BLaER1 treated with 17β-estradiol and CSF1 and Interleukin-3, amounts not matched to agents 10 nM and 100 nM (cell line): Measurements from ENCODE around the gene ADAMTS17.

Experiments
- H3K27ac ChIP-seq, 11 experiments: shearing (Covaris generic); formaldehyde crosslinking; 2 replicates each; pipeline ENCODE4 v1.8.1; 2022
- H3K27me3 ChIP-seq, 11 experiments: shearing (Covaris generic); formaldehyde crosslinking; 2 replicates each; pipeline ENCODE4 v1.8.1; 2022
- H3K36me3 ChIP-seq, 11 experiments: shearing (Covaris generic); formaldehyde crosslinking; 2 replicates each; pipeline ENCODE4 v1.8.1; 2022
- H3K4me1 ChIP-seq, 10 experiments: shearing (Covaris generic); formaldehyde crosslinking; 2 replicates each; pipeline ENCODE4 v1.8.1; 2022
- H3K4me2 ChIP-seq, 11 experiments: shearing (Covaris generic); formaldehyde crosslinking; 2 replicates each; pipeline ENCODE4 v1.8.1; 2022
- H3K4me3 ChIP-seq, 10 experiments: shearing (Covaris generic); formaldehyde crosslinking; 2 replicates each; pipeline ENCODE4 v1.8.1; 2022
- H3K9ac ChIP-seq, 11 experiments: shearing (Covaris generic); formaldehyde crosslinking; 2 replicates each; pipeline ENCODE4 v1.8.1; 2022
- H3K9me3 ChIP-seq, 11 experiments: shearing (Covaris generic); formaldehyde crosslinking; replicated peaks in 1 of 11; 2 replicates each; pipeline ENCODE4 v1.8.1; 2022
- H4K20me1 ChIP-seq, 11 experiments: shearing (Covaris generic); formaldehyde crosslinking; 2 replicates each; pipeline ENCODE4 v1.8.1; 2022
- Cebpa-rat ChIP-seq, 11 experiments: shearing (Covaris generic); IDR thresholded peaks; 2 replicates each; pipeline ENCODE4 v1.8.1; 2022

The ADAMTS17 gene

DNA sequence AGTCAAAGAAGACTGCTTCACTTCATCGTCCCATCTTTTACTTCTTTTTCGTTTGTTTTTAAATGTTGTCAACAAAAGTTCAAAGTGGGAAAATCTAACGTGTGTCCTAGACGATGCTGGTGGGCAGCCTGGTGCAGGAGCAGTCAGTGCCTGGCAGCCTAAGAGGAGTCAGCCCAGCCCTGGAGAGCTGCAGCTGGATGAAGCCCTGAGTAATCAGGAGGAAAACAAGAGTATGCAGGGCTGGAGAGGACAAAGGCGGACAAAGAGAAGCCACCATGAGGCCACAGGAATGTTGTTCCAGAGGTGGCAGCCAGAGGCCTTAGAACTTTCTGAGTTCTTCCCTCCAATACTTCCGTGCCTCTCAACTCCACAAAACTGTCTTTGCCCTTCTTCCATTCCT, 5.7 kb downstream of the ADAMTS17 start:
- Histone ChIP-seq H4K20me1 (peaks cover 0 to 25% (median 12%) of the 10 kb centered on the region in 11 experiments; a peak in 12 of 22 replicates), H3K9me3 (no peaks in the 10 kb centered on the region), H3K9ac (no peak overlapping the region), H3K27me3 (peaks cover 15 to 20% (median 16%) of the 10 kb centered on the region in 11 experiments), H3K4me3 (no peak overlapping the region), H3K4me2 (no peak overlapping the region), H3K4me1 (peaks cover 0 to 6% (median 4%) of the 10 kb centered on the region in 10 experiments; a peak in 9 of 20 replicates), H3K36me3 (no peaks in the 10 kb centered on the region), H3K27ac (no peak overlapping the region)
- no peak for TF ChIP-seq Cebpa-rat (IDR thresholded peaks at IDR 0.05)

- TF ChIP-seq Cebpa-rat (IDR thresholded peaks at IDR 0.05): no peak
- no peak overlapping the region for H3K9ac ChIP-seq
Observed at GRCh38 chr15:100335335-100335999, 6.3 kb downstream of the ADAMTS17 start.

DNA sequence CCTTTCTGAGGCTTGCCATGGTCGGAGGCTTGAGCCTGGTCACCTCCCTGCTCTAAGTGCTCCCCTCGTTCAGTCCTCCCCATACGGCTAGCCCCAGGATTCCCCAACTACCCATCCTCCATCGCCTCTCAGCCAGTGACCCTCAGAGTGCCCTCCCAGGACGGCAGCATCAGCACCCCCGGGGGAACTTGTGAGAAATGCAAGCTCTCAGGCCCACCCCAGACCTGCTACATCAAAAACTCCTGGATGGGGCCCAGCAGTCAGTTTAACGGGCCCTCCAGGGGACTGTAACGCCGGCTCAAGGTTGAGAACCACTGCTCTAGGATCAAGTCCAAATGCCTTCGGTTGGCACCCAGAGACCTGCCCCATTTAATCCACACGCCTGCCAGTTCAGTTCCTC, 6.9 kb downstream of the ADAMTS17 start:
- H3K27ac ChIP-seq: no peak overlapping the region
- peaks cover 0 to 10% (median 9%) of the 10 kb centered on the region in 10 experiments; a peak in 12 of 20 replicates for H3K4me1 ChIP-seq
- H4K20me1 ChIP-seq: peaks cover 0 to 13% (median 2%) of the 10 kb centered on the region in 11 experiments; a peak in 10 of 22 replicates
- H3K27me3 ChIP-seq: peaks cover 3 to 9% (median 4%) of the 10 kb centered on the region in 11 experiments
- no peak overlapping the region for H3K4me2 ChIP-seq
- no peak overlapping the region for H3K9ac ChIP-seq
- H3K36me3 ChIP-seq: no peaks in the 10 kb centered on the region
- H3K4me3 ChIP-seq: no peak overlapping the region
- H3K9me3 ChIP-seq: no peaks in the 10 kb centered on the region
- no peak for TF ChIP-seq Cebpa-rat (IDR thresholded peaks at IDR 0.05)

More at GRCh38 chr15:100335335-100335999, 6.3 kb downstream of the ADAMTS17 start:
- H3K9me3 ChIP-seq: no peaks in the 10 kb centered on the region
- H3K4me3 ChIP-seq: no peak overlapping the region
- peaks cover 0 to 5% (median 3%) of the 10 kb centered on the region in 10 experiments; a peak in 11 of 20 replicates for H3K4me1 ChIP-seq
- no peaks in the 10 kb centered on the region for H3K36me3 ChIP-seq
- no peak overlapping the region for H3K27ac ChIP-seq
- peaks cover 0 to 19% (median 7%) of the 10 kb centered on the region in 11 experiments; a peak in 10 of 22 replicates for H4K20me1 ChIP-seq
- H3K27me3 ChIP-seq: peaks cover 9 to 15% (median 10%) of the 10 kb centered on the region in 11 experiments
- no peak overlapping the region for H3K4me2 ChIP-seq

DNA sequence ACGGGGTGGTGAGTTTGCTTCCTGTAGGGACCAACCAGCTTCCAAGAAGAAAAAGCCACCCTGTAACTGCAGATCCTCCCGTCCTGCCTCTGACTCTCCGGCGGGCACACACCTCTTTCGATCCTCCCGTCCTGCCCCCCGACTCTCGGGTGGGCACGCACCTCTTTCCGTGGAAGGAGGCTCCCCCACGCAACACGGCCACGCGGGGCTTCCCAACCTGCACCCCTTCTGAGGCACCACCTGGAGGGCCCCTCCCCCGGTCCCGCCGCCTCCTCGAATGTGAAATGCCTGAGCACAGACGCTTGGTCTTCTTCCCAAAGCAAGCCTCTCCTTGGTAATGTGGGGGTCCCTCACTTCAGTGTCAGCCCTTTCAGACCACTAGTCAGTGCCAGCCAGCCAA, 7.3 kb downstream of the ADAMTS17 start:
- H3K9ac ChIP-seq: no peak overlapping the region
- TF ChIP-seq Cebpa-rat (IDR thresholded peaks at IDR 0.05): no peak
- H4K20me1 ChIP-seq: peaks cover 0 to 11% (median 0%) of the 10 kb centered on the region in 11 experiments; a peak in 2 of 22 replicates
- H3K27ac ChIP-seq: no peak overlapping the region
- no peaks in the 10 kb centered on the region for H3K9me3 ChIP-seq
- H3K4me3 ChIP-seq: no peak overlapping the region
- peaks cover 0 to 4% (median 0%) of the 10 kb centered on the region in 11 experiments; a peak in 3 of 22 replicates for H3K27me3 ChIP-seq
- H3K4me2 ChIP-seq: no peak overlapping the region
- peaks cover 0 to 15% (median 10%) of the 10 kb centered on the region in 10 experiments; a peak in 12 of 20 replicates for H3K4me1 ChIP-seq
- H3K36me3 ChIP-seq: no peaks in the 10 kb centered on the region

- Histone ChIP-seq H3K27ac (no peak overlapping the region), H3K9me3 (no peaks in the 10 kb centered on the region), H3K4me3 (no peak overlapping the region), H3K9ac (no peak overlapping the region), H4K20me1 (peaks cover 0 to 11% (median 0%) of the 10 kb centered on the region in 11 experiments; a peak in 2 of 22 replicates), H3K4me2 (no peak overlapping the region), H3K27me3 (peaks cover 0 to 4% (median 0%) of the 10 kb centered on the region in 11 experiments; a peak in 2 of 22 replicates), H3K36me3 (no peaks in the 10 kb centered on the region), H3K4me1 (peaks cover 0 to 16% (median 10%) of the 10 kb centered on the region in 10 experiments; a peak in 12 of 20 replicates)
- TF ChIP-seq Cebpa-rat (IDR thresholded peaks at IDR 0.05): no peak
Observed at GRCh38 chr15:100334015-100334414, 7.8 kb downstream of the ADAMTS17 start.

DNA sequence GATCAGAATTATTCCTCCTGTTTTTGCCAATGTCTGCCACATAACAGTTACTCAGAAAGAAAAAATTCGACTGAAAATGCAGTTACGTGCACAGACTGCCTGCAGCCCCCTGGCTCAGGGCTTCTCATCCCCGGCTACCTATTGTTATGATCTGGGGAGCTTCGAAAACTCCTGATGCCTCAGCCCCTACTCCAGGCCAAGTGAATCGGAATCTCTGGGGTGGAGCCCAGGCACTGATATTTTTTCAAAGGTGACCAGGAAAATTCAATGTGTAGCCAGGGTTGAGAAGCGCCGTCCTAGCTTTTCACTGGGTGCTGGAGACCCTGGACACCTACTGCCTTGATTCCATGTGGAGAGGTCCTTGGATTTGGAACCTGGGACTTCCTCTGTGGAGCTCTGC, 8.5 kb downstream of the ADAMTS17 start:
- Histone ChIP-seq H3K9ac (no peak overlapping the region), H3K27me3 (0 out of 22 replicates have a peak, but pooled peaks cover 0 to 4% (median 0%) of the 10 kb centered on the region in 11 experiments), H3K4me1 (peaks cover 0 to 16% (median 10%) of the 10 kb centered on the region in 10 experiments; a peak in 12 of 20 replicates), H4K20me1 (peaks cover 0 to 7% (median 0%) of the 10 kb centered on the region in 11 experiments; a peak in 2 of 22 replicates), H3K27ac (no peak overlapping the region), H3K9me3 (no peaks in the 10 kb centered on the region), H3K4me2 (no peak overlapping the region), H3K4me3 (no peak overlapping the region), H3K36me3 (no peaks in the 10 kb centered on the region)
- TF ChIP-seq Cebpa-rat (IDR thresholded peaks at IDR 0.05): no peak

DNA sequence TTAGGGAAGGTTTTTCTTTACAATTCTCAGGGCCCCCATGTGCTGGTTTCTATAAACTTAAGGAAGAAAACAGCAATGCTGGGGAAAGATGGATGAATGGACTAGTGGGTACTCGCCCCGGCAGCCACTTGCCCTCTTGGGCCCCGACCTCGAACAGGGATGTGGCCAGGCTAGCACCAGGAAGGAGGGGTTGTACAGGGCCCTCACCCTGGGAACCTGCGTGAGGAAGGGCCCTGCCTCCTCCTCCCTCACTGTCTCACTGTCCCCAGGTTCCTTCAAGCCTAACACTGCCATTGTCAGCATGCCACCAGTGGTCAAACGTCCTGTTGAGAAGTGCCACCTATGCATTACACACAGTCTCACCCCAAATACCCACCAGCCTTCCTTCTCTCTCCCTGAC, 9.1 kb downstream of the ADAMTS17 start:
- no peak overlapping the region for H3K4me2 ChIP-seq
- H3K4me3 ChIP-seq: no peak overlapping the region
- no peak overlapping the region for H3K27ac ChIP-seq
- H3K9ac ChIP-seq: no peak overlapping the region
- peaks cover 0 to 16% (median 10%) of the 10 kb centered on the region in 10 experiments; a peak in 12 of 20 replicates for H3K4me1 ChIP-seq
- no peaks in the 10 kb centered on the region for H3K9me3 ChIP-seq
- TF ChIP-seq Cebpa-rat (IDR thresholded peaks at IDR 0.05): no peak
- no peaks in the 10 kb centered on the region for H3K36me3 ChIP-seq
- H3K27me3 ChIP-seq: no peaks in the 10 kb centered on the region
- H4K20me1 ChIP-seq: peaks cover 0 to 2% (median 0%) of the 10 kb centered on the region in 11 experiments; a peak in 1 of 22 replicates

GRCh38 chr15:100332231-100332630, 9.5 kb downstream of the ADAMTS17 start:
- Histone ChIP-seq H3K27ac (no peak overlapping the region), H3K27me3 (no peaks in the 10 kb centered on the region), H3K4me2 (no peak overlapping the region), H3K4me1 (peaks cover 0 to 16% (median 10%) of the 10 kb centered on the region in 10 experiments; a peak in 12 of 20 replicates), H3K9me3 (no peaks in the 10 kb centered on the region), H3K9ac (no peak overlapping the region), H3K4me3 (no peak overlapping the region), H3K36me3 (no peaks in the 10 kb centered on the region), H4K20me1 (no peaks in the 10 kb centered on the region; a peak in 1 of 22 replicates)
- TF ChIP-seq Cebpa-rat (IDR thresholded peaks at IDR 0.05): no peak

GRCh38 chr15:100330629-100331215, 11.1 kb downstream of the ADAMTS17 start:
- no peaks in the 10 kb centered on the region for H3K27me3 ChIP-seq
- TF ChIP-seq Cebpa-rat (IDR thresholded peaks at IDR 0.05): no peak
- H3K9ac ChIP-seq: no peak overlapping the region
- no peaks in the 10 kb centered on the region for H3K36me3 ChIP-seq
- H3K9me3 ChIP-seq: no peaks in the 10 kb centered on the region
- H3K27ac ChIP-seq: no peak overlapping the region
- H3K4me2 ChIP-seq: peak overlapping the region in 8 of 11 experiments; percentile 12 to 46 (median 22); a peak in 10 of 22 replicates
- H3K4me1 ChIP-seq: peaks cover 0 to 16% (median 10%) of the 10 kb centered on the region in 10 experiments; a peak in 12 of 20 replicates
- H3K4me3 ChIP-seq: no peak overlapping the region
- H4K20me1 ChIP-seq: no peaks in the 10 kb centered on the region
